BLaER1 (cell line): ENCODE measurements around the gene WWOX.

Source experiments
- H3K27ac ChIP-seq: shearing (Covaris generic); formaldehyde crosslinking; 2 replicates; pipeline ENCODE4 v1.8.1; 2022
- H3K27me3 ChIP-seq: shearing (Covaris generic); formaldehyde crosslinking; 2 replicates; pipeline ENCODE4 v1.8.1; 2022
- H3K36me3 ChIP-seq: shearing (Covaris generic); formaldehyde crosslinking; 2 replicates; pipeline ENCODE4 v1.8.1; 2022
- H3K4me1 ChIP-seq: shearing (Covaris generic); formaldehyde crosslinking; 2 replicates; pipeline ENCODE4 v1.8.1; 2022
- H3K4me2 ChIP-seq: shearing (Covaris generic); formaldehyde crosslinking; 2 replicates; pipeline ENCODE4 v1.8.1; 2022
- H3K4me3 ChIP-seq: shearing (Covaris generic); formaldehyde crosslinking; 2 replicates; pipeline ENCODE4 v1.8.1; 2022
- H3K9ac ChIP-seq: shearing (Covaris generic); formaldehyde crosslinking; 2 replicates; pipeline ENCODE4 v1.8.1; 2022
- H3K9me3 ChIP-seq: shearing (Covaris generic); formaldehyde crosslinking; 2 replicates; pipeline ENCODE4 v1.8.1; 2022
- H4K20me1 ChIP-seq: shearing (Covaris generic); formaldehyde crosslinking; 2 replicates; pipeline ENCODE4 v1.8.1; 2022
- Cebpa-rat ChIP-seq: shearing (Covaris generic); IDR thresholded peaks from 2 replicates; pipeline ENCODE4 v1.8.1; 2022

The WWOX gene

GRCh38 chr16:78994135-78994745 is 894.8 kb downstream of the WWOX start:
- no peak for TF ChIP-seq Cebpa-rat
- no peaks in the 10 kb centered on the region for H3K36me3 ChIP-seq
- no peak overlapping the region for H3K27ac ChIP-seq
- no peaks in the 10 kb centered on the region for H3K9me3 ChIP-seq
- H3K4me3 ChIP-seq: no peak overlapping the region
- H3K27me3 ChIP-seq: no peaks in the 10 kb centered on the region
- no peaks in the 10 kb centered on the region for H4K20me1 ChIP-seq
- H3K4me2 ChIP-seq: no peak overlapping the region
- no peak overlapping the region for H3K9ac ChIP-seq
- peaks cover 23% of the 10 kb centered on the region for H3K4me1 ChIP-seq

- no peak for TF ChIP-seq Cebpa-rat
- Histone ChIP-seq H4K20me1 (no peaks in the 10 kb centered on the region), H3K4me2 (0 out of 2 replicates have a peak overlapping the region, but pooled peaks have one; percentile 2), H3K9me3 (no peaks in the 10 kb centered on the region), H3K27ac (no peak overlapping the region), H3K4me3 (no peak overlapping the region), H3K9ac (no peak overlapping the region), H3K4me1 (peaks cover 11% of the 10 kb centered on the region), H3K36me3 (no peaks in the 10 kb centered on the region), H3K27me3 (no peaks in the 10 kb centered on the region)
These were observed 896.0 kb downstream of the WWOX start for GRCh38 chr16:78995441-78995840.

- no peak for TF ChIP-seq Cebpa-rat
- no peaks in the 10 kb centered on the region for H4K20me1 ChIP-seq
- H3K9me3 ChIP-seq: no peaks in the 10 kb centered on the region
- no peak overlapping the region for H3K4me2 ChIP-seq
- H3K27ac ChIP-seq: no peak overlapping the region
- no peaks in the 10 kb centered on the region for H3K36me3 ChIP-seq
- no peak overlapping the region for H3K9ac ChIP-seq
- peaks cover 7% of the 10 kb centered on the region for H3K4me1 ChIP-seq
- no peak overlapping the region for H3K4me3 ChIP-seq
- H3K27me3 ChIP-seq: no peaks in the 10 kb centered on the region
These were observed 897.3 kb downstream of the WWOX start for GRCh38 chr16:78996790-78997189.

- H3K4me1 ChIP-seq: peaks cover 7% of the 10 kb centered on the region
- no peak overlapping the region for H3K27ac ChIP-seq
- no peak overlapping the region for H3K9ac ChIP-seq
- TF ChIP-seq Cebpa-rat: no peak
- H3K36me3 ChIP-seq: no peaks in the 10 kb centered on the region
- H4K20me1 ChIP-seq: no peaks in the 10 kb centered on the region
- H3K27me3 ChIP-seq: no peaks in the 10 kb centered on the region
- no peak overlapping the region for H3K4me2 ChIP-seq
- no peak overlapping the region for H3K4me3 ChIP-seq
- H3K9me3 ChIP-seq: no peaks in the 10 kb centered on the region
These were observed 899.4 kb downstream of the WWOX start for GRCh38 chr16:78998879-78999278.

DNA sequence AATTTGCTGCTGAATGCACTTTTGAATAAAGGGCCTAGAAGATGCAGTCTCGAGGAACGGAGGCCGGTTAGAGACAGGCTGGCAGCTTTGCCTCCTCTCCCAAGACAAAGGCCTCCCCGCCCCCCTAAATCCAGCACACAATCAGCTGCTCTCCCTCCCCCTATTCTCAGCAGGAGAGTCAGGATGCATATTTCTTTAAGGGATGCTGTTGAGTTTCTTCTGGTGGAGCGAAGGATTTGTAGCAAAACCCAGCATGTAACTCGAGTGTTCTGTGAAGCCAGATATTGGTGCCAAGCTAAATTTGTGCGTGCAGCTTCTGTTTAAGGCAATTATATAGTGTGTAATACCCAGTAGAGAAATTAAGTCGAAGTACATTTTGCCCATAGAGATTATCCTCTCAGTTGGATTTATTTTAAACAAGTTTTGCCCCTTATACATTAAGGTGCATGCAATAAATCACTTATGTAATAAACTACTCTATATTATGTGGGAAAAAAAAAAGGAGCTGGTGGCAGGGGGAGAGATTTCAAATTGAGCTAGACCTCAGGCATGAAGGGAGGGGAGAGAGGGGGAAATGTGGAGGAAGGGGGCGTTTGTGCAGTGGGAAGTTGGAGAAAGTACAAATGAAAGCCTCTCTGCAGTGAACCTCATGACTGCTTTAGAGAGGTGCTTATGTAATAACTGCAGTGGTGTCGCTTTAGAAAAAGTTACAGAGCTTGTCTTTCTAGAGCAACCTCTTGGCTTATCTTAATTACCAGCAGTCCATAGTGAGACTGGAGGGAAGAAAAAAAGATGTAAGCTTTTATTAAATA is 901.9 kb downstream of the WWOX start:
- H4K20me1 ChIP-seq: no peaks in the 10 kb centered on the region
- H3K4me3 ChIP-seq: no peak overlapping the region
- no peak for TF ChIP-seq Cebpa-rat

GRCh38 chr16:79003026-79003609 is 903.7 kb downstream of the WWOX start:
- Histone ChIP-seq H4K20me1 (no peaks in the 10 kb centered on the region), H3K36me3 (no peaks in the 10 kb centered on the region), H3K9me3 (no peaks in the 10 kb centered on the region), H3K9ac (no peak overlapping the region), H3K4me1 (no peaks in the 10 kb centered on the region), H3K27ac (no peak overlapping the region), H3K4me2 (no peak overlapping the region), H3K27me3 (no peaks in the 10 kb centered on the region), H3K4me3 (no peak overlapping the region)
- no peak for TF ChIP-seq Cebpa-rat

More for the DNA sequence above, 901.9 kb downstream of the WWOX start:
- Histone ChIP-seq H3K9me3 (no peaks in the 10 kb centered on the region), H3K4me1 (no peaks in the 10 kb centered on the region), H3K27ac (no peak overlapping the region), H3K36me3 (no peaks in the 10 kb centered on the region), H3K27me3 (no peaks in the 10 kb centered on the region), H3K9ac (no peak overlapping the region), H3K4me2 (no peak overlapping the region)

DNA sequence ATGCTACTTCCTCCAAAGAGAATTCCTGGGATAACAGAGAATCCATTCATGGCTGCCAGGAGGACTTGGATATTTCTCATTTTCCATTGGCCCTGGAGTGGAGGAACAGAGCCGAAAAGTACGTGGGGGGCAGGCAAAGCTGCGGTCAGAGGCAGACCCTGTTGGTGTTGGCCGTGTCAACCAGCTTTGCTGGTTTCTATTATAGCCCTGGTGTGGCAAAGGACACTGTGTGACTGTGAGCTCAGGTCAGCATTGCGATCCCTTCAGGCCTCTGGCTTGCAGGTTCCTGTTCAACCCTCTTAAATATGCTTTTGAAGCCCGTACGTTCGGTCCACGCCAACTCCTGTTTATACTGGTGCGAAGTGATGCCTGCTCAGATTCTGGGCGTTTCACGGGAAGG is 904.9 kb downstream of the WWOX start:
- H4K20me1 ChIP-seq: no peaks in the 10 kb centered on the region
- H3K4me1 ChIP-seq: no peaks in the 10 kb centered on the region
- no peak overlapping the region for H3K4me2 ChIP-seq
- H3K27ac ChIP-seq: no peak overlapping the region
- no peak overlapping the region for H3K9ac ChIP-seq
- no peaks in the 10 kb centered on the region for H3K36me3 ChIP-seq
- no peaks in the 10 kb centered on the region for H3K27me3 ChIP-seq
- TF ChIP-seq Cebpa-rat: no peak
- H3K9me3 ChIP-seq: no peaks in the 10 kb centered on the region
- H3K4me3 ChIP-seq: no peak overlapping the region

DNA sequence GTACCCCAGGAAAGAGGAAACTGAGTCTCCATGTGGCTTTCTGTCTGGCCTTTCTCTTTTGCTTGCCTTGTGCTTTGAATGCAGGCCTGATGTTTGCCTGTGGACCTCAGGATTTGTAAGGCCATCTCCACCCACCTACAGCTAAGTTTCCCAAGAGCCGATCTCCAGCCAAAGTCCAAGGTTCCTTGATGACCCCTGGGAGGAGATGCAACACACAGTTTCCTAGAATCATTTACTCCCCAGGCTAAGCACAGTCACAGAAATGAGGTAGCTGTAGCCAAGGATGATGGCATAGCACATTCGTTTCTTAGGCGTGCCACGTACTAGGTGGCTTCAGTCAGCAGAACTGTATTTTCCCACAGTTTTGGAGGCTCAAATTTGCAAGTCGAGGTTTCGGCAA is 905.6 kb downstream of the WWOX start:
- H3K9ac ChIP-seq: no peak overlapping the region
- H3K4me1 ChIP-seq: peaks cover 3% of the 10 kb centered on the region
- H3K27ac ChIP-seq: no peak overlapping the region
- no peaks in the 10 kb centered on the region for H4K20me1 ChIP-seq
- H3K27me3 ChIP-seq: no peaks in the 10 kb centered on the region
- TF ChIP-seq Cebpa-rat: no peak
- no peak overlapping the region for H3K4me2 ChIP-seq
- no peaks in the 10 kb centered on the region for H3K9me3 ChIP-seq
- no peak overlapping the region for H3K4me3 ChIP-seq
- no peaks in the 10 kb centered on the region for H3K36me3 ChIP-seq

GRCh38 chr16:79006206-79006605 is 906.8 kb downstream of the WWOX start:
- no peak overlapping the region for H3K27ac ChIP-seq
- H3K4me2 ChIP-seq: no peak overlapping the region
- no peak overlapping the region for H3K4me3 ChIP-seq
- H3K9ac ChIP-seq: no peak overlapping the region
- peaks cover 10% of the 10 kb centered on the region for H3K4me1 ChIP-seq
- no peaks in the 10 kb centered on the region for H3K9me3 ChIP-seq
- no peaks in the 10 kb centered on the region for H3K36me3 ChIP-seq
- TF ChIP-seq Cebpa-rat: no peak
- H4K20me1 ChIP-seq: no peaks in the 10 kb centered on the region
- H3K27me3 ChIP-seq: no peaks in the 10 kb centered on the region

DNA sequence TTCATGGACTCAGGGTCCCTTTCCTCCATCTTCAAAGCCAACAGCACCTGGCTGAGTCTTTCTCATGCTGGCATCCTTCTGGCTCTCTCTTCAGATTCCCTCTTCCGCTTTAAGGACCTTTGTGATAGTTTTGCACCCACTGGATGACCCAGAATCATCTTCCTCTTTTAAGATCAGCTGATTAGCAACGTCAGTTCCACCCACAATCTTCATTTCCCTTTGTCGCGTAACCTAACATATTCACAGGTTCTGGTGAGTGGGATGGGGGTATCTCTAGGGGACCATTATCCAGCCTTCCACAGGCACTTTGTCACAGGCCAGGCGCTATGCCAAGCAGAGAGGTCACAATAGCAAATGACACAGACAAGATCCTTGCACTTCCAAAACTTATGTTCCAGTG is 907.3 kb downstream of the WWOX start:
- TF ChIP-seq Cebpa-rat: no peak
- no peak overlapping the region for H3K27ac ChIP-seq
- no peak overlapping the region for H3K9ac ChIP-seq
- H3K4me2 ChIP-seq: no peak overlapping the region
- peaks cover 13% of the 10 kb centered on the region for H3K4me1 ChIP-seq
- H3K36me3 ChIP-seq: no peaks in the 10 kb centered on the region
- H3K9me3 ChIP-seq: no peaks in the 10 kb centered on the region
- no peaks in the 10 kb centered on the region for H4K20me1 ChIP-seq
- H3K27me3 ChIP-seq: no peaks in the 10 kb centered on the region
- no peak overlapping the region for H3K4me3 ChIP-seq
